Stimulated activated CD8-positive, alpha-beta memory T cell treated with anti-CD3 and anti-CD28 coated beads, Interleukin-15, amount 100 ng/mL, for 48 hours (primary cell): ENCODE results near the gene KHNYN.

Experiments
- DNase-seq, 2 donors: peaks; one replicate each; pipeline ENCODE4 v3.0.0-alpha.2; 2020; ENCODE audit warnings: low read depth in 2 of 2

KHNYN gene

GRCh38 chr14:24401810-24402702 is 27.7 kb upstream of the KHNYN start:
- DNase-seq: no peak

DNA sequence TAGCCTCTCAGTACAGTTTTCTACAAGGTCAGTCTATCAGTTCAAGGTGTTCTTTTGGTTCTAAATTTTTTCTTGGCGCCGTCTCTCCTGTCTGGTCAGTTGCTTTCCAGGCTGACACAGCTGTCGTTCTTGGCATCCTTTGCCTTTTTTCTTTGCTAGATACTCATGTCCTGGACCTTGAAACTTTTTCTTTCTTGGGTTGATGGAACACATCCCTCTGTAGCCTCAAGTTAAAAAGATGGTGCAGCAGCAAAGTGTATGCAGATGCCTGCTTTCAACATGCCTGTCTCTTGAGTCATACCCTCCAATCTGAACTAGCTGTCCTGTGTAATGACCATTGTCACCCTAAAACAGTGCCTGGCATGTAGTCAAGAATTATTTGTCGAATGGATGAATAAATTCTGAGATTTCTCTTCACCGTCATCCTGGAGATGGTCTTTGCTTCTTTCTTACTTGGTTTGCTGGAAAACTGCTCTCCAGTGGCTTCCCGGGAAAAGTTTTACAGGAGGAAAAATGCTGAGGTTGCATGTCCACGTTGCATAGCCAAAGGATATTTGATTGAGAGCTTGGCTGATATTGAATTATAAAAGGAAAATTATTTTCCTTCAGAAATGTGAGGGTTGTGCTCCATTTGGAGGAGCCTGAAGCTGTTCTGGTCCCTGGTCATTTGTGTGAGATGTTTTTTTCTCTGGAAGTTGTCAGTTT is 26.3 kb upstream of the KHNYN start:
- DNase-seq: no peak

DNA sequence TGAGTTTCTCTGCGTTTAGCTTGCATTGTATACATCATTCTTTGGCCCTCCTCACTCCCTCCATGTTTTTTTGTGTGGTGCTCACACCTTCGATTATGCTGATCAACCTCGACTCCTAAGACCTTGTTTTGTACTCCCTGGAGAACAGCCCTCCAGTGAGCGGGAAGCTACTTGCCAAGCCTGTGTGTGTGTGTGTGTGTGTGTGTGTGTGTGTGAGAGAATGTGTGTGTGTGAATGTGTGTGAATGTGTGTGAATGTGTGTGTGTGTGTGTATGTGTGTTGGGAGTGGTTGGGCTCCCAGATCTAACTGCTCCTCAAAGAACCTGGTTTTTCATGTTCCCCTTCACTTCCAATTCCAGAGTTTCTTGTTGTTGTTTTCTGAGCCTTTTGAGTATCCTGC is 24.9 kb upstream of the KHNYN start:
- DNase-seq: no peak

GRCh38 chr14:24406416-24406815 is 23.3 kb upstream of the KHNYN start:
- DNase-seq: no peak

DNA sequence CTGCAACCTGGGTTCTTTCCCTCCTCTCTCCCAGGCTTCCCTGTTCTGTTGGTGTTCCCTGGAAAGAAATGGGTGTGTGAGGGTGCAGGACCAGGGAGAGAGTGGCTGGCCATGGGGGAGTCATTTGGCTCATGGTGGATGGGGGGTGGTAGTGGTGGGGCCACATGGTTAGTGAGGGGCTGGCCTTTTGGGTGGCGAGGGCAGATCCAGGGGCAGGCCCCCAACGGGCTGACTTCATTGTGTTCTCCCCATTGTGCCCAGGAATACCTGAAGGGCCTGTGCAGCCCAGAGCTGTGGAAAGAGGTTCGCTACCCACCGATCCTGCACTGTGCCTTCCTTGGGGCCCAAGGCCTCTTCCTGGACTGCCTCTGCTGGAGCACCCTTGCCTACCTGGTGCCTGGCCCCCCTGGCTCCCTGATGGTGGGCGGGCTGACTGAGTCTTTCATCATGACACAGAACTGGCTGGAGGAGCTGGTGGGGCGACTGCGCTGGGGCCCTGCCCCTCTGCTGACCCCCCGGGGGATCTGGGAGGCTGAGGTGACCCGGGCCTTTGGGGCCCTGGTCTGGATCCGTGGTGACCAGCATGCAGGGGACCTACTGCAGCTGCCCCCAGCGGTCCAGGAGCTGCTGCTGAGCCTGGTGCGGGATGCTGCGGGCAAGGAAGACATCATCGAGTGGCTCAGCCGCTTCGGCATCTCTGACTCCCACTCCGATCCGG is 22.0 kb upstream of the KHNYN start:
- DNase-seq: no peak

GRCh38 chr14:24408764-24409163 is 21.0 kb upstream of the KHNYN start:
- DNase-seq: no peak

DNA sequence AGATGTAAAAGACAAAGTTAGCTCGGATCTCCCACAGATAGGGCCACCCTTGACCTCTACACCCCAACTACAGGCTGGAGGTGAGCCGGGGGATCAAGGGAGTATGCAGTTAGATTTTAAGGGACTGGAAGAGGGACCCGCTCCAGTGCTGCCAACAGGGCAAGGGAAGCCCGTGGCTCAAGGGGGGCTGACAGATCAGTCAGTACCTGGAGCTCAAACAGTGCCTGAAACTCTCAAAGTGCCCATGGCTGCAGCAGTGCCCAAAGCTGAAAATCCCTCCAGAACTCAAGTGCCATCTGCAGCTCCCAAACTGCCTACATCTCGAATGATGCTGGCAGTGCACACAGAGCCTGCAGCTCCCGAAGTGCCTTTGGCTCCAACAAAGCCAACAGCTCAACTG is 20.6 kb upstream of the KHNYN start:
- DNase-seq: no peak

DNA sequence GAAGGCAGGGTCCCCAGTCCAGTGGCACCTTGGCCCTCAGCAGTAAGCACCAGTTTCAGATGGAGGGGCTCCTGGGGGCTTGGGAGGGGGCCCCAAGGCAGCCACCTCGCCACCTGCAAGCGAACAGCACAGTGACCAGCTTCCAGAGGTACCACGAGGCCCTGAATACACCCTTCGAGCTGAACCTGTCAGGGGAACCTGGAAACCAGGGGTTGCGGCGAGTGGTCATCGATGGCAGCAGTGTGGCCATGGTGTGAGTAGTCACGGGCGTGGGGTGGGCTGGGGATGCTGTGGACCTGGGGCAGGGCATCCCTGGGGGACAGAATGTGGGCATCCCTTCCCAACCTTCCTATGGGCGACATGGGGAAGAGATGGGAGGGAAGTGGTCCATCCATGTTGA is 19.8 kb upstream of the KHNYN start:
- DNase-seq: no peak

DNA sequence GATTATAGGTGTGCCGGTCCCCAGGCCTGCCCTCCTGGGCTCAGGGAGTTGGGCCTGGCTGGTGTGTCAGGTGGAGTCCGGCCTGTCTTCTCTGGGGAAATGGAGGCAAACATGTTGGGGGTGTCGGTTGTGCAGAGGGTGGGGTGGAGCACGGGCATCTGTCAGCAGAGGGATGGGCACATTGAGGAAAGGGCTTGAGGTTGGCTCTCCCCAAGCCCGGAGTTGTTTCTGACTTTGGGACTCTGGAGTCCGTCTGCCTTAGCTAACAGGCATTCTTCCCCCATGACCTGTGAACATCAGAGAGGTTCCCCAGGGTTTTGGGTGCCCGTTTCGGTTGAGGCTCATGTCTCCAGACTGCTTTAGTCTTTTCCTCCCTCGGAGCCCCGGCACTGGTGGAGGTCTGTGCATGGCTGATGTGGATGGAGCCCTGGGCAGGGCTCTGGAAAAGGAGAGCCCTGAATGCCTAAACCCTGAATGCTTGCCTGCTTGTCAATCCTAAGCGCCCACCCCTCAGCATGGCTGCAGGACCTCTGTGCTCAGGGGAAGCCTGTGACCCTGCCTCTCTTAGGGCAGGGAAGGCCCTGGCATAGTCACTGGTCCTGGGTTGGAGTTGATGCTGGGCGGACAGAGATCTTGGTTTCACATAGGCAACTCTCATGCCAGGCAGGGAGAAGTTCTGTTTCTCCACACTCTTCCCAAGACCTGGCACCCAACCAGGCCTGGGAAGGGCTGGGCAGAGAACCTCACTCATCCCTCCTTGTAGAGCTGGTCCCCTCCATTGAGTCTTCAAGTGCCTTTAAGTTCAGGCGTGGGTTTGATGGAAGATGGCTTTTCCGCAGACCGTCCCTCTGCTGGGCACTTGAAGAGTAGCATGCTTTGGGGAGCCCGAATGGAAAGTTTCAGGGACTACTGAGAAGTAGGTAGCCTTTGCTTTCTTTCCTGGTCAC is 18.0 kb upstream of the KHNYN start:
- DNase-seq: no peak

DNA sequence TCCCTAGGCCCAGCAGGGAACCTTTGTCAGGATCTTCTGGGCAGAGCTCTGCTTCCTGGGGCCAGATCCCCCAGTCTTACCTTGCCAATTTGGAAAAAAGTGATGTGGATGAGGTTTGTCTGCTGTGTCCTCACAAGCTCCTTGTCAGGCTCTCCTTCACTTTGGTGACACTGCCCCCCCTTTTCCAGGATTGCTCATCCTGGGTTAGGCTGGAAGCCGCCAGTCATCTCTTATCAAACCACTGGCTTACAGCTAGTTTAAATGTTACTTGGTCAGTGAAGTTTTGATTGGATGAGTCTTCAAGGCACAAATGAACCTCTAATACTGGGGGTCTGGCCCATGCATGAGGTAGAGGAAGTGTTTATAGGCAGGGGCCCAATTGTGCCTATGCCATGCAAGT is 15.7 kb upstream of the KHNYN start:
- no peak for DNase-seq

DNA sequence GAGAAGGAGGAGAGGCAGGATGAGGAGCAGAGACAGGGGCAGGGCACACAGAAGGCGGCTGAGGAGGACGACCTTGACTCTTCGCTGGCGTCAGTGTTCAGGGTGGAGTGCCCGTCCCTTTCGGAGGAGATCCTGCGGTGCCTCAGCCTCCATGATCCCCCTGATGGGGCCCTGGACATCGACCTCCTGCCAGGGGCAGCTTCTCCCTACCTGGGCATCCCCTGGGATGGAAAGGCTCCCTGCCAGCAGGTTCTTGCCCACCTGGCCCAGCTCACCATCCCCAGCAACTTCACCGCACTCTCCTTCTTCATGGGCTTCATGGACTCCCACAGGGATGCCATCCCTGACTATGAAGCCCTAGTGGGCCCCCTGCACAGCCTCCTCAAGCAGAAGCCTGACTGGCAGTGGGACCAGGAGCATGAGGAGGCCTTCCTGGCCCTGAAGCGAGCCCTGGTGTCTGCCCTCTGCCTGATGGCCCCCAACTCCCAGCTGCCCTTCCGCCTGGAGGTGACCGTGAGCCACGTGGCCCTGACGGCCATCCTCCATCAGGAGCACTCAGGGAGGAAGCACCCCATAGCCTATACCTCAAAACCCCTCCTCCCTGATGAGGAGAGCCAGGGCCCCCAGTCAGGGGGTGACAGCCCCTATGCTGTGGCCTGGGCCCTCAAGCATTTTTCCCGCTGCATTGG is 14.9 kb upstream of the KHNYN start:
- DNase-seq: no peak

DNA sequence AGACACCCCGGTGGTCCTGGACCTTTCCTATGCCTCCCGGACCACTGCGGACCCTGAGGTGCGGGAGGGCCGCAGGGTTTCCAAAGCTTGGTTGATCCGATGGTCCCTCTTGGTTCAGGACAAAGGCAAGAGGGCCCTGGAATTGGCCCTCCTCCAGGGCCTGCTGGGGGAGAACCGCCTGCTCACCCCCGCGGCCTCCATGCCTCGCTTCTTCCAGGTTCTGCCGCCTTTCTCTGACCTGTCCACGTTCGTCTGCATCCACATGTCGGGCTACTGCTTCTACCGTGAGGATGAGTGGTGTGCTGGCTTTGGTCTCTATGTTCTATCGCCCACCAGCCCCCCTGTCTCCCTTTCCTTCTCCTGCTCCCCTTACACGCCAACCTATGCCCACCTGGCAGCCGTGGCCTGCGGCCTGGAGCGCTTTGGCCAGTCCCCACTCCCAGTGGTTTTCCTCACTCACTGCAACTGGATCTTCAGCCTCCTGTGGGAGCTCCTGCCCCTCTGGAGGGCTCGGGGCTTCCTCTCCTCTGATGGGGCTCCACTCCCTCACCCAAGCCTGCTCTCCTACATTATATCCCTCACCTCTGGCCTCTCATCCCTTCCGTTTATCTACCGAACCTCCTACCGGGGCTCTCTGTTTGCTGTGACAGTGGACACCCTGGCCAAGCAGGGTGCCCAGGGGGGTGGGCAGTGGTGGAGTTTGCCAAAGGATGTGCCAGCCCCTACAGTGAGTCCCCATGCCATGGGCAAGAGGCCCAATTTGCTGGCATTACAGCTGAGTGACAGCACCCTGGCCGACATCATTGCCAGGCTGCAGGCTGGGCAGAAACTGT is 14.1 kb upstream of the KHNYN start:
- no peak for DNase-seq

- DNase-seq: no peak
Observed at GRCh38 chr14:24416254-24416931, 13.4 kb upstream of the KHNYN start.

GRCh38 chr14:24416932-24417619 is 12.7 kb upstream of the KHNYN start:
- no peak for DNase-seq

- DNase-seq: no peak
Observed at GRCh38 chr14:24417832-24418491, 11.8 kb upstream of the KHNYN start.

DNA sequence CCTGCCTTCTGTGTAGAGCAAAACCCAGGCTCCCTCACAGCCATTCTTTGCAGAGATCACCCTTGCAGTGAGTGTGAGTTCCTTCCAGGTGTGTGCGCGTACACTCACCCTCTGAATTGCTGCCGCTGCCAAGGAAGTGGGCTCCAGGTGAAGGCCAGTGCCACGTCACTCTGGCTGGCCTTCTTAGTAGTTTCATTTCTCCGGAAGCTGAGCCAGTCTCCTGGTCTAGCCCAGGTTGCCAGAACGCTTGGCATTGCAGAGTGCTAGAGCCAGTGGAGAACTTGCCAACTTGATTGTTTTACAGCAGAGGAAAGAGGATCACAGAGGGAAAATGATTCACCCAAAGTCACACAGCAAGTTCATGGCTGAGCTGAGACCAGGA is 11.3 kb upstream of the KHNYN start:
- DNase-seq: no peak

- no peak for DNase-seq
Observed at GRCh38 chr14:24422261-24422660, 7.5 kb upstream of the KHNYN start.
